Loucy (cell line): ENCODE data around the gene ABCC9.
A peak's percentile ranks its signal among the peaks of the same experiment; 100 is the strongest.

Experiments used
- CTCF ChIP-seq: fragments of 200-600 bp; sonication (generic); conservative IDR thresholded peaks from 2 replicates; pipeline ENCODE4 v1.5.1; 2014; ENCODE audit warnings: mild to moderate bottlenecking, antibody characterized with exemption, low read length
- EZH2phosphoT487 ChIP-seq: fragments of 200-600 bp; IDR thresholded peaks from 2 replicates; pipeline ENCODE4 v1.6.1; 2018; ENCODE audit warnings: antibody characterized with exemption, mild to moderate bottlenecking, moderate library complexity, borderline replicate concordance

DNA sequence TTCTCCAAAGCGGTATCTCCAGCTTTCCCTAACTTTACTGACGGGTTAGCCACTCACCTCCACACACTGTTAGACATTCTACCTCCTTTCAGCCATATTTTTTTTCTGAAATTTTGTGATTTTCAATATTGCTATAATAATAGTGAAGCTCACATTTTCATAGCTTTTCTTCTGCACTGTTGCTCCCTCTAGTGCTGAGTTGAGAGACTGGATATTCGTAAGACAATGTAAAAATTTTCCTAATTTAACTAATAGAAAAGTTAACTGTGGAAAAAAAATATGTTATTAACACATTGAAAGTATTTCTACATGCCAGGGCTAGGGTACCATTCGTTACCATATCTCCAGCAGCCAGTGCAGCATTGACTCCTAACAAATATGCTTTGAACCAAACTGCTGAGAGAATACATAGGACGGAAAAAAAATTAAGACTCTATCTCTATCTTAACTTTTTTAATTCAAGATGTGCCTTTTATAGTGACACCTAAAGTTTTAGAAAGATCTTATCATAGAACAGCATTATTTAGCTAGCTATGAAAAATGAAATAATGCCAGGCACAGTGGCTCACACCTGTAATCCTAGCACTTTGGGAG, 48.7 kb upstream of the ABCC9 start:
- TF ChIP-seq CTCF (peak; percentile 72), EZH2phosphoT487 (no peak)
